Ishikawa (cell line): ENCODE measurements around the gene PIK3C2G.

Experiments used
- CEBPB ChIP-seq: IDR thresholded peaks from 2 replicates; pipeline ENCODE4 v1.6.1; 2012
- CREB1 ChIP-seq: IDR thresholded peaks from 2 replicates; pipeline ENCODE4 v1.6.1; 2012; ENCODE audit warnings: low read depth
- EGR1 ChIP-seq: IDR thresholded peaks from 2 replicates; pipeline ENCODE4 v1.6.1; 2012
- EP300 ChIP-seq: IDR thresholded peaks from 2 replicates; pipeline ENCODE4 v1.6.1; 2012; ENCODE audit warnings: borderline replicate concordance
- FOXM1 ChIP-seq: IDR thresholded peaks from 2 replicates; pipeline ENCODE4 v1.6.1; 2012; ENCODE audit warnings: low read depth, borderline replicate concordance
- NFIC ChIP-seq: IDR thresholded peaks from 2 replicates; pipeline ENCODE4 v1.6.1; 2012
- RAD21 ChIP-seq: IDR thresholded peaks from 2 replicates; pipeline ENCODE4 v1.6.1; 2012; ENCODE audit warnings: low read depth
- TAF1 ChIP-seq: IDR thresholded peaks from 2 replicates; pipeline ENCODE4 v1.6.1; 2012; ENCODE audit warnings: low read depth, mild to moderate bottlenecking
- TCF12 ChIP-seq: IDR thresholded peaks from 2 replicates; pipeline ENCODE4 v1.6.1; 2012; ENCODE audit warnings: low read depth
- TEAD4 ChIP-seq: IDR thresholded peaks from 2 replicates; pipeline ENCODE4 v1.6.1; 2012
- YY1 ChIP-seq: IDR thresholded peaks from 2 replicates; pipeline ENCODE4 v1.6.1; 2012; ENCODE audit warnings: low read depth
- ZBTB7A ChIP-seq: IDR thresholded peaks from 2 replicates; pipeline ENCODE4 v1.6.1; 2012; ENCODE audit warnings: low read depth
- TF ChIP-seq, protein P1 (sequence below): IDR thresholded peaks from 2 replicates; pipeline ENCODE4 v1.6.1; 2012
- TF ChIP-seq, protein P2 (sequence below): IDR thresholded peaks from 2 replicates; pipeline ENCODE4 v1.6.1; 2012; ENCODE audit warnings: low read depth, mild to moderate bottlenecking
- TF ChIP-seq, protein P3 (sequence below): IDR thresholded peaks from 2 replicates; pipeline ENCODE4 v1.6.1; 2012

The PIK3C2G gene

DNA sequence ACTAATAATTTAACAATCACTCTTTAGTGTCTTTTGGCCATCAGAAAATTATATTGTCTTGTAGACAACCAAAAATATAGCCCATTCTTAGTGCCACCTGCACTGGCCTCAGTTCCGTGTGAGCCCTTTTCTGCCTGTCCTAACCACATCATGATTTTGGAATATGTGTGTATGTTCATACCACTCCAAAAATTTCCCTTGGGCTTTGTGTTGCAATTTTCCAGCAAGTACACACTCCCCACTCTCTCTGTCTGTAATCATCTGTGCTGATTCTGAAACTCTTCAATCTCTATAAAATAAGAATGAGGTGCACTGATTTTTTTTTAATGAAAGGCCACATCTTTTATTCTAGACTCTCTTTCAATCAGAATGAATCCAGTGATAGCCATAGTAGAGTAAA, 196.0 kb downstream of the PIK3C2G start:
- TF ChIP-seq TCF12: no peak
- no peak for TF ChIP-seq EP300
- TF ChIP-seq, protein P1, sequence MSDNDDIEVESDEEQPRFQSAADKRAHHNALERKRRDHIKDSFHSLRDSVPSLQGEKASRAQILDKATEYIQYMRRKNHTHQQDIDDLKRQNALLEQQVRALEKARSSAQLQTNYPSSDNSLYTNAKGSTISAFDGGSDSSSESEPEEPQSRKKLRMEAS: no peak
- TF ChIP-seq YY1: no peak
- TF ChIP-seq TEAD4: no peak
- TF ChIP-seq EGR1: no peak
- no peak for TF ChIP-seq NFIC
- no peak for TF ChIP-seq RAD21
- TF ChIP-seq TAF1: no peak
- TF ChIP-seq, protein P2, sequence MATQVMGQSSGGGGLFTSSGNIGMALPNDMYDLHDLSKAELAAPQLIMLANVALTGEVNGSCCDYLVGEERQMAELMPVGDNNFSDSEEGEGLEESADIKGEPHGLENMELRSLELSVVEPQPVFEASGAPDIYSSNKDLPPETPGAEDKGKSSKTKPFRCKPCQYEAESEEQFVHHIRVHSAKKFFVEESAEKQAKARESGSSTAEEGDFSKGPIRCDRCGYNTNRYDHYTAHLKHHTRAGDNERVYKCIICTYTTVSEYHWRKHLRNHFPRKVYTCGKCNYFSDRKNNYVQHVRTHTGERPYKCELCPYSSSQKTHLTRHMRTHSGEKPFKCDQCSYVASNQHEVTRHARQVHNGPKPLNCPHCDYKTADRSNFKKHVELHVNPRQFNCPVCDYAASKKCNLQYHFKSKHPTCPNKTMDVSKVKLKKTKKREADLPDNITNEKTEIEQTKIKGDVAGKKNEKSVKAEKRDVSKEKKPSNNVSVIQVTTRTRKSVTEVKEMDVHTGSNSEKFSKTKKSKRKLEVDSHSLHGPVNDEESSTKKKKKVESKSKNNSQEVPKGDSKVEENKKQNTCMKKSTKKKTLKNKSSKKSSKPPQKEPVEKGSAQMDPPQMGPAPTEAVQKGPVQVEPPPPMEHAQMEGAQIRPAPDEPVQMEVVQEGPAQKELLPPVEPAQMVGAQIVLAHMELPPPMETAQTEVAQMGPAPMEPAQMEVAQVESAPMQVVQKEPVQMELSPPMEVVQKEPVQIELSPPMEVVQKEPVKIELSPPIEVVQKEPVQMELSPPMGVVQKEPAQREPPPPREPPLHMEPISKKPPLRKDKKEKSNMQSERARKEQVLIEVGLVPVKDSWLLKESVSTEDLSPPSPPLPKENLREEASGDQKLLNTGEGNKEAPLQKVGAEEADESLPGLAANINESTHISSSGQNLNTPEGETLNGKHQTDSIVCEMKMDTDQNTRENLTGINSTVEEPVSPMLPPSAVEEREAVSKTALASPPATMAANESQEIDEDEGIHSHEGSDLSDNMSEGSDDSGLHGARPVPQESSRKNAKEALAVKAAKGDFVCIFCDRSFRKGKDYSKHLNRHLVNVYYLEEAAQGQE: no peak
- no peak for TF ChIP-seq CEBPB
- no peak for TF ChIP-seq ZBTB7A

DNA sequence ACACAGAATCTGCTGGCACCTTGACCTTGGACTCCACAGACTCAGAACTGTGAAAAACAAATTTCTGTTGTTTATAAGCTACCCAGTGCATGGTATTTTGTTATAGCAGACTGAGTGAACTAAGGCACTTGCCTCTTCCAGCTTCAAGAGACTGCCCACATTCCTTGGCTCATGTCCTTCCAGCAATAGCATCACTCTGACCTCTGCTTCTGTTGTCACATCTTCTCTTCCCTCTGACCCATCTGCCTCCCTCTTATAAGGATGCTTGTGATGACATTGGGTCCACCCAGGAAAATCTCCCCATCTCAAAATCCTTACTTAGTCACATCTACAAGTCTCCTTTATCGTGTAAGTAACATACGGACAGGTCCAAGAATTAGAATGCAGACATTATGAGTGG, 200.4 kb downstream of the PIK3C2G start:
- TF ChIP-seq, protein P1: no peak
- TF ChIP-seq RAD21 (no peak), NFIC (no peak), TAF1 (no peak), TCF12 (no peak), TEAD4 (no peak), CEBPB (no peak), ZBTB7A (no peak), YY1 (no peak), EP300 (no peak), EGR1 (no peak)
- TF ChIP-seq, protein P3, sequence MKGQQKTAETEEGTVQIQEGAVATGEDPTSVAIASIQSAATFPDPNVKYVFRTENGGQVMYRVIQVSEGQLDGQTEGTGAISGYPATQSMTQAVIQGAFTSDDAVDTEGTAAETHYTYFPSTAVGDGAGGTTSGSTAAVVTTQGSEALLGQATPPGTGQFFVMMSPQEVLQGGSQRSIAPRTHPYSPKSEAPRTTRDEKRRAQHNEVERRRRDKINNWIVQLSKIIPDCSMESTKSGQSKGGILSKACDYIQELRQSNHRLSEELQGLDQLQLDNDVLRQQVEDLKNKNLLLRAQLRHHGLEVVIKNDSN: no peak
- TF ChIP-seq, protein P2: no peak

DNA sequence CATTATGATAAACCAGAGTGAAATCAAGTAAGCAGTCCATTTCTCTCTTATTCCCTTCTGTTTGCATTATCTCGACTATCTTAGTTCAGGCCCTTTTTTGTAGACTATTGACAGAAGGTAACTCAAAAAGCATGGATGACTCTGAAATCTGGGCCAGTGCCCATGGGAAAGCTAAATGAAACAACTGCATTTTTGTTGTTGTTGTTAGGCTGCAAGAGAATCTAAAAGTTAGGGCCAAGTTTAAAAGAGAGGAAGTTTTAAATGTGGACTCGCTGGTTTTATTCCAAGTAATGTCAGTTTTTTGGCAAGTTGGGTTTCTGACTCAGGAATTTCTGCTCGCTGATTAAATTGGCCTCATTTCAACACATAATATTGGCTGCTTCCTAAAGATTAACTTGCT, 201.1 kb downstream of the PIK3C2G start:
- TF ChIP-seq FOXM1: no peak

DNA sequence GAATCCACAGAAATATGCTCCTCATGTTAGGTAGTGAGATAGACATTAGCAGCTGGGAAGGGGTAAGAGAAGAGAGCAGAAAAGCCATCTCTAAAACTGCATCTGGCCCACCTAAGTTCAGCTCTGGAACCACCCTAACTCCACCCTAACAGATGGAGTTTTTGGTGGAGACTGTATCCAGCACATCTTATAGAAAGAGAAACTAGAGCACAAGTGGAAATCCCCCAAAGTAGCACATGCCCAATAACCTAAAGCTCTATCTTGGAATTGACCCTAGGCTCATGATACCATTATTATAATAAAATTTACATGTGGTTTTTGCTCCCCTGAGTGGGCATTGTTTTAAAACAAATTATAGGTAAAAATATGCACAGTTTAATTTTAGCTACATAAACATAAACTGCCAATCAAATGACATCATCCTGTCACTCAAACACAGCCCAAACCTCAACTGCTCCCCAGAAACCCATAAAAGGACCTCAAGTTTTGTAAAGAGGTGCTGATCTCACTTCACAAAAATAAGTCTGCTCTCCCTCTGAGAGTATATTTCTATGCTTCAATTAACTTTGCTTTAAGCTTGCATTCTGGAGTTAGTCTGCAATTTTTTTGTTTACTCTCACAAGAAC, 206.4 kb downstream of the PIK3C2G start:
- TF ChIP-seq TCF12 (no peak), CREB1 (no peak), NFIC (no peak), ZBTB7A (no peak), TEAD4 (no peak)

DNA sequence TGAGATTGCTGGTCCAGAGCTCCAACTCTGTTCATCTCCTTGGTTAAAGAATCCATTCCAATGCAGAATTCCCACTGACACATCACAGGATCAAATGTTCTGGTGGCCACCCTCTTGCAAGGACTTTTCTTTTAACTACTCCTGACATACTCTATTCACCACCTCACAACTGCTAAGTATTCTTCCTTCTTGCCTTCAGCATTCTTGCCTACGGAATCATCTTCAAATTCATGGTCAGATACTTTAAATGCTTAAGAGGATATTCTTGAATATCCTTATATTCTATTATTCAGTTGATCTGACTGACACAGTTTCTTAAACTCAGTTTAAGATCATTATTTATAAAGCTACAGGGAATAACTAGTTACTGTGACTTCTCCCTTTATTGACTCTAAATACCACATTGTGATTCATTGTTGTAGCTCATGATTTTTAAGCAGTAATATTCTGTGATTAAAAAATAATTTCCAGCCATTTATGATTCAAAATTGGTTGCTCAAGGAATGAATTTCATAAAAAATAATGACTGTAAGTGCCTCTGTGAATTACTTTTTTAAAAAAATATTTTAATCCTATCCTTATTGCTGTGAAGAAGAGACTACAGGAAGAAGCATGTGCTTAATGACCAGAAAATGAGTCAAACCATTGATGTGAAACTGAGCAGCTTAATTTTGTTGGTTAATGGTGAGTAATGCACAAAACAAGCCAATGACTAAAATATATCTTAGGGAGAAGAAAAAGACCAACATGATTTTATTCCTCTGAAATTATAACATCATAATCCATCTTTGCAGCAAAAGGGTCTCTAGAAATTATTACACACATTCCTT, 207.1 kb downstream of the PIK3C2G start:
- TF ChIP-seq TAF1 (no peak), TCF12 (no peak), FOXM1 (no peak), EP300 (no peak), ZBTB7A (no peak), NFIC (no peak), RAD21 (no peak), YY1 (no peak), CEBPB (no peak), CREB1 (no peak)
- TF ChIP-seq, protein P1: no peak

DNA sequence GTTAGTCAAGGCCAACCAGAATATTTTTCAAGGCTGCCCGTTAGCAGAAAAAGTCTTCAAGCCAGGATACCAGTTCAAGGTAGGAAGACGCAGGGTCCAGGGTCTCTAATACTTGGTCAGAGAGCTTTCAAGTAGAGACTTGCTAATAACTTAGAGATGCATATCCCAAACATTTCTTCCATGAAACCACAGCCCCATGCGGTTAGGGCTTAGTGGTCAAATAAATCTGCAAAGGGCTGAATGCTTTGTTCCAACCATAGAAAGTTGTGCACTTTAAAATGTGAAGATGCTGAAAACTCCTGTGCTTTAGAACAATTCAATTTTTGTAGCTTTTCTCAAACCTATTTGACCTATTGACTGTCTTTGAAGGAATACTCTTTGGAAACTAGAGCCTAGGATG, 208.9 kb downstream of the PIK3C2G start:
- TF ChIP-seq NFIC (no peak), FOXM1 (no peak), CEBPB (no peak), RAD21 (no peak), ZBTB7A (no peak), TEAD4 (no peak), TAF1 (no peak), YY1 (no peak), CREB1 (no peak), TCF12 (no peak), EP300 (no peak), EGR1 (no peak)
- TF ChIP-seq, protein P3: no peak
- TF ChIP-seq, protein P1: no peak
- TF ChIP-seq, protein P2: no peak
